Smooth muscle cell (in vitro differentiated cells): ENCODE measurements around the gene PCDH12. TPM values are rescaled to one million over a fixed set of nuclear protein-coding genes. Genes with fewer than 3 reads are reported as not detected.

ENCODE experiments used
- DNase-seq: peaks from one replicate; lab custom pipeline; 2025; ENCODE audit not compliant: unreplicated experiment; lab: John Stamatoyannopoulos, UW
- H2AFZ ChIP-seq: fragments of 200-600 bp; sonication (generic); 2 replicates; pipeline ENCODE4 v1.6.0; 2016; ENCODE audit warnings: antibody characterized with exemption, low read depth, mild to moderate bottlenecking
- H3F3A ChIP-seq: fragments of 200-600 bp; sonication (generic); 2 replicates; pipeline ENCODE4 v1.6.0; 2017; ENCODE audit warnings: antibody characterized with exemption, low read depth
- H3K27ac ChIP-seq: fragments of 200-600 bp; sonication (generic); 2 replicates; pipeline ENCODE4 v1.5.1; 2016; ENCODE audit warnings: low read depth, mild to moderate bottlenecking
- H3K27me3 ChIP-seq: fragments of 200-600 bp; sonication (generic); 2 replicates; pipeline ENCODE4 v1.6.1; 2016; ENCODE audit warnings: low read depth, mild to moderate bottlenecking
- H3K36me3 ChIP-seq: fragments of 200-600 bp; sonication (generic); 2 replicates; pipeline ENCODE4 v1.5.1; 2016; ENCODE audit warnings: low read depth
- H3K4me1 ChIP-seq: fragments of 200-600 bp; sonication (generic); 2 replicates; pipeline ENCODE4 v1.5.1; 2016; ENCODE audit warnings: low read depth
- H3K4me2 ChIP-seq: fragments of 200-600 bp; sonication (generic); 2 replicates; pipeline ENCODE4 v1.6.0; 2016; ENCODE audit warnings: mild to moderate bottlenecking
- H3K4me3 ChIP-seq: fragments of 200-600 bp; sonication (generic); 2 replicates; pipeline ENCODE4 v1.5.1; 2016; ENCODE audit warnings: mild to moderate bottlenecking
- H3K79me2 ChIP-seq: fragments of 200-600 bp; sonication (generic); 2 replicates; pipeline ENCODE4 v1.6.0; 2016; ENCODE audit warnings: low read depth, mild to moderate bottlenecking
- H3K9ac ChIP-seq: fragments of 200-600 bp; sonication (generic); 2 replicates; pipeline ENCODE4 v1.6.0; 2016; ENCODE audit warnings: low read depth
- H3K9me3 ChIP-seq: fragments of 200-600 bp; sonication (generic); replicated peaks from 2 replicates; pipeline ENCODE4 v1.5.1; 2016; ENCODE audit warnings: low read depth
- H4K20me1 ChIP-seq: fragments of 200-600 bp; sonication (generic); 2 replicates; pipeline ENCODE4 v1.6.0; 2016; ENCODE audit warnings: low read depth
- CTCF ChIP-seq: fragments of 200-600 bp; sonication (generic); IDR thresholded peaks from 2 replicates; pipeline ENCODE4 v1.5.1; 2017; ENCODE audit warnings: borderline replicate concordance, mild to moderate bottlenecking, antibody characterized with exemption; ENCODE audit not compliant: insufficient read depth, poor library complexity, severe bottlenecking
- WGBS: methylation state at CpG from one replicate; pipeline ENCODE4 v1.1.7; 2016; ENCODE audit warnings: low lambda C conversion rate; 5-methylcytosine and 5-hydroxymethylcytosine counted together
- polyA plus RNA-seq: library from polyadenylated mRNA; unstranded; fragments of >200 nt; fragmentation: Nextera tagmentation; extraction: Ambion mirVana; gene quantifications from 2 replicates; pipeline ENCODE4 v1.2.1, GENCODE V29; 2016
- total RNA-seq: library from RNA; depleted of rRNA; stranded (reverse); fragments of >200 nt; gene quantifications from 2 replicates; pipeline ENCODE4 v1.2.3, GENCODE V29; 2014

PCDH12 gene
- total and polyA plus RNA-seq, 2 experiments from 2014 or later: 0.21 TPM; not detected in 1

GRCh38 chr5:141902015-141902814 lies 55.8 kb downstream of the PCDH12 start:
- Histone ChIP-seq H3K4me3 (no peak overlapping the region), H3K4me1 (no peaks in the 10 kb centered on the region), H3K36me3 (no peaks in the 10 kb centered on the region), H3K27ac (no peak overlapping the region), H2AFZ (no peak overlapping the region), H3K79me2 (no peaks in the 10 kb centered on the region), H3K9ac (no peak overlapping the region), H3K9me3 (no peaks in the 10 kb centered on the region), H3F3A (no peaks in the 10 kb centered on the region), H3K4me2 (no peak overlapping the region), H3K27me3 (peaks cover 3% of the 10 kb centered on the region), H4K20me1 (no peaks in the 10 kb centered on the region)
- no peak for DNase-seq
- no peak for TF ChIP-seq CTCF
- 69% methylated on average over 5 of the region's 5 CpGs for WGBS

- DNase-seq: no peak
- Histone ChIP-seq H3K36me3 (no peaks in the 10 kb centered on the region), H3K9ac (no peak overlapping the region), H3K27me3 (no peaks in the 10 kb centered on the region), H4K20me1 (no peaks in the 10 kb centered on the region), H3F3A (no peaks in the 10 kb centered on the region), H3K4me2 (no peak overlapping the region), H3K79me2 (no peaks in the 10 kb centered on the region), H3K27ac (no peak overlapping the region), H2AFZ (no peak overlapping the region), H3K4me3 (no peak overlapping the region), H3K9me3 (no peaks in the 10 kb centered on the region), H3K4me1 (no peaks in the 10 kb centered on the region)
- WGBS: 97% methylated on average over 2 of the region's 2 CpGs
- no peak for TF ChIP-seq CTCF
Observed at GRCh38 chr5:141898448-141899049, 59.5 kb downstream of the PCDH12 start.

- no peaks in the 10 kb centered on the region for H3K79me2 ChIP-seq
- no peak overlapping the region for H2AFZ ChIP-seq
- H3K4me1 ChIP-seq: no peaks in the 10 kb centered on the region
- no peak overlapping the region for H3K27ac ChIP-seq
- no peaks in the 10 kb centered on the region for H3F3A ChIP-seq
- TF ChIP-seq CTCF: no peak
- 97% methylated on average over 4 of the region's 4 CpGs for WGBS
- no peak overlapping the region for H3K4me3 ChIP-seq
- no peak for DNase-seq
- no peak overlapping the region for H3K4me2 ChIP-seq
- no peak overlapping the region for H3K9ac ChIP-seq
- H3K9me3 ChIP-seq: no peaks in the 10 kb centered on the region
- no peaks in the 10 kb centered on the region for H4K20me1 ChIP-seq
- H3K36me3 ChIP-seq: no peaks in the 10 kb centered on the region
- no peaks in the 10 kb centered on the region for H3K27me3 ChIP-seq
Observed at GRCh38 chr5:141897425-141897824, 60.6 kb downstream of the PCDH12 start.

Other genes with a start within 250 kb of the PCDH12 start
- 4.5 and 14.7 TPM in 2 replicates for gene PCDH1, start 79.8 kb downstream of the PCDH12 start, total RNA-seq
- gene PCDH1, start 79.8 kb downstream of the PCDH12 start, polyA plus RNA-seq: 2.5 and 3.1 TPM in 2 replicates
- gene DELE1, start 34.3 kb downstream of the PCDH12 start, total RNA-seq: 32.0 and 35.8 TPM in 2 replicates
- 20.7 and 21.5 TPM in 2 replicates for gene DELE1, start 34.3 kb downstream of the PCDH12 start, polyA plus RNA-seq
- 75.9 and 76.4 TPM in 2 replicates for gene RNF14, start 10.9 kb upstream of the PCDH12 start, total RNA-seq
- gene RNF14, start 10.9 kb upstream of the PCDH12 start, polyA plus RNA-seq: 43.8 and 45.1 TPM in 2 replicates
- 20.7 and 29.6 TPM in 2 replicates for gene GNPDA1, start 54.8 kb upstream of the PCDH12 start, total RNA-seq
- 28.3 and 30.3 TPM in 2 replicates for gene GNPDA1, start 54.8 kb upstream of the PCDH12 start, polyA plus RNA-seq
- 71.6 and 76.6 TPM in 2 replicates for gene NDFIP1, start 150.6 kb upstream of the PCDH12 start, total RNA-seq
- gene NDFIP1, start 150.6 kb upstream of the PCDH12 start, polyA plus RNA-seq: 41.6 and 44.5 TPM in 2 replicates